VCaP (cell line): ENCODE measurements around the gene TAF11L11.
"Not testable (repeated sequence)": the region's sequence is repeated elsewhere in the genome, so short reads cannot be mapped to it uniquely, and the experiment has no call there.

ENCODE experiments used
- H3K27ac ChIP-seq: fragments of 450-650 bp; 2 replicates; pipeline ENCODE4 v1.5.1; 2017
- CTCF ChIP-seq: fragments of 450-650 bp; conservative IDR thresholded peaks from 2 replicates; pipeline ENCODE4 v1.5.1; 2017; ENCODE audit warnings: mild to moderate bottlenecking, moderate library complexity

Gene TAF11L11

GRCh38 chr5:17625686-17626085 is 21.7 kb downstream of the TAF11L11 start:
- H3K27ac ChIP-seq, result no peak overlapping the region
- TF ChIP-seq CTCF, result no peak

- H3K27ac ChIP-seq, result not testable (repeated sequence)
These were observed 27.8 kb downstream of the TAF11L11 start, which contains the start of gene TAF11L13 for GRCh38 chr5:17631788-17632187. TAF11L13 (plus strand) TSS chr5:17632088.

- no peak for TF ChIP-seq CTCF
These were observed 30.2 kb downstream of the TAF11L11 start, which contains the start of gene TAF11L14 for GRCh38 chr5:17634160-17634559. TAF11L14 (plus strand) TSS chr5:17634460.

GRCh38 chr5:17649232-17649631 is 45.2 kb downstream of the TAF11L11 start:
- not testable (repeated sequence) for H3K27ac ChIP-seq

More at GRCh38 chr5:17634160-17634559, 30.2 kb downstream of the TAF11L11 start, which contains the start of gene TAF11L14:
- H3K27ac ChIP-seq, result no peak within 1 kb of the TSS

GRCh38 chr5:17655201-17655759 is 51.3 kb downstream of the TAF11L11 start:
- peak overlapping the region; percentile 88 for H3K27ac ChIP-seq
